Psoas muscle (tissue), 8 donors: Measurements from ENCODE around the gene LTA4H. TPM values are rescaled to one million over a fixed set of nuclear protein-coding genes. Genes with fewer than 3 reads are reported as not detected.

Experiments
- ATAC-seq, 4 donors: fragments of 200-7000 bp; cut with Tn5 transposase; one replicate each; pipeline ENCODE4 v1.9.1; 2020; ENCODE audit warnings: moderate library complexity in 3 of 4, mild to moderate bottlenecking in 2 of 4
- DNase-seq, 2 donors: peaks; one replicate each; pipeline ENCODE4 v3.0.0-alpha.2; 2020
- H3K27ac ChIP-seq: fragments of 200-600 bp; one replicate; pipeline ENCODE4 v1.8.0; 2022
- H3K27me3 ChIP-seq, 3 donors: fragments of 200-600 bp in 1 of 3; one replicate each; pipeline versions ENCODE4 v1.6.1 to v1.8.0; 2013 to 2022; ENCODE audit warnings: low read length in 2 of 3, mild to moderate bottlenecking in 2 of 3, moderate library complexity in 1 of 3; ENCODE audit not compliant: insufficient read depth in 3 of 3
- H3K36me3 ChIP-seq, 2 donors: fragments of 200-600 bp in 1 of 2; one replicate each; pipeline versions ENCODE4 v1.6.1 to v1.8.0; 2013 to 2022; ENCODE audit warnings: low read depth in 1 of 2, mild to moderate bottlenecking in 1 of 2, moderate library complexity in 1 of 2; ENCODE audit not compliant: insufficient read depth in 1 of 2
- H3K4me1 ChIP-seq: fragments of 200-600 bp; one replicate; pipeline ENCODE4 v1.8.0; 2022
- H3K4me3 ChIP-seq: fragments of 200-600 bp; one replicate; pipeline ENCODE4 v1.8.0; 2022; ENCODE audit warnings: mild to moderate bottlenecking
- H3K9me3 ChIP-seq: fragments of 200-600 bp; one replicate; pipeline ENCODE4 v1.8.0; 2022
- WGBS, 3 donors: extraction: QIAGEN DNeasy Blood & Tissue Kit; methylation state at CpG; one replicate each; pipeline versions ENCODE4 v1.1.6 to v1.1.7; 2013; 5-methylcytosine and 5-hydroxymethylcytosine counted together
- intact Hi-C, 2 donors: fragments of 100-400 bp; cut with DNase I; formaldehyde crosslinking; loops; one replicate each; pipeline versions ENCODE4 v1.11.0 to v1.14.2; 2022
- polyA plus RNA-seq, 3 donors: library from polyadenylated mRNA; stranded (reverse); fragments of 200-250 nt; gene quantifications; one replicate each; pipeline ENCODE4 v1.2.3, GENCODE V29; 2013
- total RNA-seq, 4 donors: library from RNA; stranded (reverse); fragmentation: NEBNext Ultra II Directional in 2 of 4; extraction: Animal tissue kit (Norgen Biotek cat#: 25700) in 2 of 4; gene quantifications; one replicate each; pipeline versions ENCODE4 v1.2.1 to v1.2.4, GENCODE V29; 2021 to 2023
- TF ChIP-seq, protein P1 (sequence below): fragments of 200-600 bp; IDR thresholded peaks from one replicate; pipeline ENCODE4 v1.8.0; 2022; ENCODE audit warnings: antibody characterized with exemption
- donor health status: healthy with polysubstance abuse.
- donor health status: DM: no; HTN: no; CAD: no; lungs with moderate emphysema.
- donor health status: Bipolar disorder and iron deficiency.
- donor health status: healthy.
- donor health status: DM: yes; HTN: yes; CAD: no.
- donor health status: DM: no; HTN: no; CAD: no.
- donor health status: DM: no; HTN: no; CAD: no.
- donor health status: DM: yes; HTN: yes; CAD: no.

The LTA4H gene
- total and polyA plus RNA-seq, 7 donors, result 18.6 to 51.2 (median 31.3) TPM

DNA sequence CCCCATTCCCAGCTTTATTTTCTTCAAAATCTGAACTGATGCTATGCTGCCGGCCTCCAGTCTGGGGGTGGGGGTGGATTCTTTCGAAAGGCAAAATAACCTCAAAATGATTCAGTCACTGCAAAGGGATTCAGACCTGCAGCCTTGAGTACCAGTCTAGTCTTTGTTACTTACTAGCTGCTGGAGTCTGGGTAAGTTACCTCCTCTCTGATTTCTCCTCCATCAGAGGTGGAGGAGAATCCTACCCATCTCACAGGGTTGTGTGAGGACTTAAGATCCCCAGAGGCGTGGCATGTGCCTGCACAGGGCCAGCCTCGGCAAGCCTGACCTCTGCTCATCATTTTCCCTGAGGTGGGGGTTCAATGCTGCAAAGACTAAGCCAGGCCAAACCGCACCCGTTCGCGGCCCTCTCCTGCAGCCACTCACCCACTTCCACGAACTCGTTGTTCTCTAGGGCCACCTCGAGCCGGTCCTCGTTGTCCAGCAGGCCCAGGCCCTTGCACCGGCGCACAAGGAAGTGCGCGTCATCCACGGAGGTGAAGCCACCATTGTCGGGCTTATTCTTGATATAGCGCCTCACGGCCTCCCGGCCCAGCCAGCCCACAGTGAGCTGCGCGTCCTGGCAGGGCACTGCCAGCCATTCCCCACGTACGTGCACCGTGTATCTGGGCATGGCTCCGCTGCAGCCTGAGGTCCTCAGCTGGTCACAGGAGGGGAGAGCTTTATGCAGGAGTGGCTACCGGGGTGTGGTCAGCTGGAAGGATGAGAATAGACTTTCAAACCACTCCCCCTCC lies 40.0 kb downstream of the LTA4H start:
- TF ChIP-seq, protein P1, sequence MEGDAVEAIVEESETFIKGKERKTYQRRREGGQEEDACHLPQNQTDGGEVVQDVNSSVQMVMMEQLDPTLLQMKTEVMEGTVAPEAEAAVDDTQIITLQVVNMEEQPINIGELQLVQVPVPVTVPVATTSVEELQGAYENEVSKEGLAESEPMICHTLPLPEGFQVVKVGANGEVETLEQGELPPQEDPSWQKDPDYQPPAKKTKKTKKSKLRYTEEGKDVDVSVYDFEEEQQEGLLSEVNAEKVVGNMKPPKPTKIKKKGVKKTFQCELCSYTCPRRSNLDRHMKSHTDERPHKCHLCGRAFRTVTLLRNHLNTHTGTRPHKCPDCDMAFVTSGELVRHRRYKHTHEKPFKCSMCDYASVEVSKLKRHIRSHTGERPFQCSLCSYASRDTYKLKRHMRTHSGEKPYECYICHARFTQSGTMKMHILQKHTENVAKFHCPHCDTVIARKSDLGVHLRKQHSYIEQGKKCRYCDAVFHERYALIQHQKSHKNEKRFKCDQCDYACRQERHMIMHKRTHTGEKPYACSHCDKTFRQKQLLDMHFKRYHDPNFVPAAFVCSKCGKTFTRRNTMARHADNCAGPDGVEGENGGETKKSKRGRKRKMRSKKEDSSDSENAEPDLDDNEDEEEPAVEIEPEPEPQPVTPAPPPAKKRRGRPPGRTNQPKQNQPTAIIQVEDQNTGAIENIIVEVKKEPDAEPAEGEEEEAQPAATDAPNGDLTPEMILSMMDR, result no peak
- H3K4me3 ChIP-seq, result no peak overlapping the region
- 90 to 94% (median 93%) methylated on average over 29 of the region's 29 CpGs for WGBS, 3 donors
- peaks cover 0 to 8% of the 10 kb centered on the region in 2 donors for H3K36me3 ChIP-seq
- H3K9me3 ChIP-seq, result no peaks in the 10 kb centered on the region
- DNase-seq, result no peak
- intact Hi-C loops, result loop anchor here in 1 of 2 donors (5.0 kb wide), 1 partner anchor 78 kb away; no protein-coding TSS in a partner anchor
- ATAC-seq, result peak in 1 of 4 donors; percentile 27
- no peak overlapping the region for H3K27ac ChIP-seq
- H3K27me3 ChIP-seq, result no peaks in the 10 kb centered on the region
- H3K4me1 ChIP-seq, result no peaks in the 10 kb centered on the region

DNA sequence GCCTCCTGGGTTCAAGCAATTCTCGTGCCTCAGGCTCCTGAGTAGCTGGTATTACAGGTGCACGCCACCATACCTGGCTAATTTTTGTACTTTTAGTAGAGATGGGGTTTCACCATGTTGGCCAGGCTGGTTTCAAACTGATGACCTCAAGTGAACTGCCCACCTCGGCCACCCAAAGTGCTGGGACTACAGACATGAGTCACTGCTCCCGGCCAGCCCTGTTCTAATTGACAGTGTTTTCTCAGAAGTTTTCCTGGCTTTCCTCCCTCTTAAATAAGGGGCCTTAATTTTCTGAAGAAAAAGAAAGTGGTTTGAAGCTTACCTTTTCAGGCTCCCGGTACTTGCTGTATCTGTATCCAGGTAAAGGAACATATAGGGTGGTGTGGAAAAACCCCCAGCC lies 40.9 kb downstream of the LTA4H start:
- no peaks in the 10 kb centered on the region for H3K9me3 ChIP-seq
- H3K27me3 ChIP-seq, result no peaks in the 10 kb centered on the region
- no peak overlapping the region for H3K27ac ChIP-seq
- ATAC-seq (no peak), DNase-seq (no peak)
- TF ChIP-seq, protein P1, result no peak
- H3K4me3 ChIP-seq, result no peak overlapping the region
- WGBS, 3 donors, result 79 to 89% (median 79%) methylated on average over 5 of the region's 5 CpGs
- H3K4me1 ChIP-seq, result no peaks in the 10 kb centered on the region
- intact Hi-C loops, result no loop called here
- H3K36me3 ChIP-seq, result no peaks in the 10 kb centered on the region

DNA sequence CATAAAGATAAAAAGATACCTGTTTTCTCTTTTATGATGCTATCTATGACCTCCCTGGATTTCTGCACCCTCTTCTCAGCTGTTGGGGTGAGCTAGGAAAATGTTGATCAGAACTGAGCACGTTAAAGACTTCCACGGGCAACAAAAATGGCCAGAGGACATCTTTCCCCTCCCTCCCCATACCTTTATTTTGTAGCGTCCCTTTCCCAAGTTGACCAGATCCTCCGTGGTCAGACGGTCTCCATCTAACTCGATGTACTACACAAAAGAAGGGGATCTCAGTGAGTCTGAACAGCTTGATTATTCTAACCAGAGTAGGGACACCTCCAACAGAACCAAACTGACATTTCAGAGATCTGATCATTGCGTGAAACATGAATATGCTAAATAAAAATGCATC lies 41.5 kb downstream of the LTA4H start:
- H3K4me1 ChIP-seq, result no peaks in the 10 kb centered on the region
- ATAC-seq (no peak), DNase-seq (no peak)
- H3K9me3 ChIP-seq, result no peaks in the 10 kb centered on the region
- intact Hi-C loops, result no loop called here
- TF ChIP-seq, protein P1, result no peak
- no peak overlapping the region for H3K4me3 ChIP-seq
- no peak overlapping the region for H3K27ac ChIP-seq
- peaks cover 0 to 2% (median 0%) of the 10 kb centered on the region in 3 donors for H3K27me3 ChIP-seq
- 87 to 93% (median 88%) methylated on average over 7 of the region's 7 CpGs for WGBS, 3 donors
- no peaks in the 10 kb centered on the region for H3K36me3 ChIP-seq

DNA sequence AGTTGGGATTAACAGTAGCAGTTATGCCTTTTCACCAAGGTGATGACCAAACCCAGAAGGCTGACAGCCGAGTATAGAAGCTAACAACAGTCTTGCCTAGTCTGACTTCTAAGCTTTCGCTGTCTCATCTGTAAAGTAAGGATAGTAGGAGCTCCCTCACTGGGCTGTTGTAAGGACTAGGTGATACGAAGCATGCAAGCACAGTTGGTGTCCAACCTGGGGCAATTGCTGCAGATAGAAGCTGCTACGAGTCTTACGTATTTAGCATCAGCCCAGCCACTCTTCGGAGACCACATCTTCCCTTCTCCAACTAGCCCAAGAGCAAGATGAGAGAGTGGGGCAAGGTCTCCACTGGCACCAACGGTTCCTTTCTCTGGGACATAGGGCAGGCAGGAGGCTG lies 45.3 kb downstream of the LTA4H start:
- ATAC-seq (no peak), DNase-seq (no peak)
- no peak overlapping the region for H3K4me3 ChIP-seq
- no peak overlapping the region for H3K27ac ChIP-seq
- H3K9me3 ChIP-seq, result no peaks in the 10 kb centered on the region
- H3K36me3 ChIP-seq, result no peaks in the 10 kb centered on the region
- intact Hi-C loops, result no loop called here
- peaks cover 0 to 2% (median 0%) of the 10 kb centered on the region in 3 donors for H3K27me3 ChIP-seq
- TF ChIP-seq, protein P1, result no peak
- no peaks in the 10 kb centered on the region for H3K4me1 ChIP-seq
- WGBS, 3 donors, result 74% methylated on average over 7 of the region's 7 CpGs
